HG03196 (cell line): ENCODE results near the gene RBMX2.

Experiments used
- ATAC-seq: cut with Tn5 transposase; IDR thresholded peaks from one replicate; pipeline ENCODE4 v1.9.1; 2021; ENCODE audit not compliant: unreplicated experiment

RBMX2 gene

DNA sequence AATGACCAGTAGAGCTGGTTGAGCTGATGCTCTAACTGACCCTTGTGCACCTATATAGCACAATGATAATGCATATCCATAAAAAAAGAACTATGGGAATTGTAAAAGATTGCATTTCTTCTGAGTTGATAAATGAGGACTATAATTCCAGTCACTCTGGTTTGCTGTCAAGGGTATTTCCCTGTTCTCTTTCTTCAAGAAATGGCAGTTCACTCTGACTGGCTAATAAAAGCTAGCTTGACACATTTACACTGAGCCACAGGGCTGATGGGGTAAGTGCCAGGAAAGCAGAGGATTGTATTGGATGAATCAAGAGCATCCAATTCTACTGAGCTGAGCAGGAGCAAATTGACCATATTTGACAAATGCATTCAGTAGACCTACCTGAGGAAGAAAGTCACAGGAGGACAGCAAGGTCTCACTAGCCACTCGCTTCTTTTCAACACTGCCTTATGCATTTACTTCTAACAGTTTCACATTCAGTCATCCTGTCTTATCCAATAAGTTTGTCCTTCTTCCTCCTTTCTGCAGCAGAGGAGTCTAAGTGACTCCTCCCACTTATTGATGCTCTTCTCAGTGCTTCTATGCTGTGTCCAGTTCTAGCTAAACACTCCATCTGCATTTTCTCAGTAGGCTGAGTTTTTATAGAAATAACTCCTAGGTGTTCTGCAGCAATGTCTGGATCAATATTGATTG, 43.0 kb downstream of the RBMX2 start:
- ATAC-seq = no peak

DNA sequence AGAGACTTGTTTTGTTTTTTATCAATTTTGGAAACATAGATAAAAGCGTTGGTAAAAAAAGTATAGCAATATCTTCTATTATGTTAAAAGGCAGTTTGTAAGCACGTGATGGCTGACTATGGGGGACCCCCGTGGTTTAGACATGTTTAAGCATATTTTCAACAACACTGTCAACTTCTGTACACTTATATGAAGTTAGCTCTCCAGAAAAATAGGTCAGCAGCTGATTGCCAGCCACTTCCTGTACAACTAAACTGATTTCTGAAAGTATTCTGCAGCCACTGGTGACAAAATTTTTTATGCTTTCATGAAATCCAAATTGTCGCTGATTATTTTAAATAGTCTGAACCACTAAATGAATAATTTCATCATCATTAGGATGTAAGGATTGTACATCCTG, 45.2 kb downstream of the RBMX2 start:
- ATAC-seq = no peak
